CD4-positive, alpha-beta T cell (primary cell): Measurements from ENCODE around the gene COL11A1. TPM values are rescaled to one million over a fixed set of nuclear protein-coding genes. Genes with fewer than 3 reads are reported as not detected.

Source experiments
- ATAC-seq: fragments of 200-7000 bp; cut with Tn5 transposase; one replicate; pipeline ENCODE4 v1.10.0; 2022; ENCODE audit warnings: mild to moderate bottlenecking; ENCODE audit not compliant: poor library complexity
- CTCF ChIA-PET: fragments of 350-600 bp; sonication (Branson Sonifier 250); formaldehyde crosslinking; loops from one replicate; lab custom pipeline; 2021; ENCODE audit warnings: antibody characterized with exemption, inconsistent platforms; lab: Charles Lee
- POLR2A ChIA-PET: fragments of 350-600 bp; sonication (Branson Sonifier 250); formaldehyde crosslinking; loops from one replicate; lab custom pipeline; 2021; ENCODE audit warnings: antibody characterized with exemption, inconsistent platforms; lab: Charles Lee
- DNase-seq, 14 experiments: peaks; one replicate each; pipeline ENCODE4 v3.0.0-alpha.2; 2013 to 2020; ENCODE audit warnings: mixed read lengths in 2 of 14
- H3K27ac ChIP-seq, 2 donors: one replicate each; pipeline versions ENCODE4 v1.5.1 to v1.7.0; 2013; ENCODE audit warnings: low read length in 2 of 2, low read depth in 1 of 2, mild to moderate bottlenecking in 1 of 2
- H3K27me3 ChIP-seq, 2 experiments: 1 replicate in 1 of 2; 2 replicates in 1 of 2; pipeline versions ENCODE4 v1.6.1 to v1.7.0; 2013; ENCODE audit warnings: low read length in 2 of 2, control low read depth in 1 of 2, mild to moderate bottlenecking in 1 of 2, moderate library complexity in 1 of 2; ENCODE audit not compliant: insufficient read depth in 2 of 2, control insufficient read depth in 1 of 2
- H3K36me3 ChIP-seq: one replicate; pipeline ENCODE4 v1.6.1; 2013; ENCODE audit warnings: low read length, control low read depth; ENCODE audit not compliant: insufficient read depth
- H3K4me1 ChIP-seq: one replicate; pipeline ENCODE4 v1.6.1; 2013; ENCODE audit warnings: low read length, control low read depth; ENCODE audit not compliant: insufficient read depth
- H3K4me3 ChIP-seq: one replicate; pipeline ENCODE4 v1.5.1; 2013; ENCODE audit warnings: mild to moderate bottlenecking, low read length, moderate library complexity
- H3K9me3 ChIP-seq, 2 experiments: 1 replicate in 1 of 2; 2 replicates in 1 of 2; pipeline versions ENCODE4 v1.6.1 to v1.7.0; 2013; ENCODE audit warnings: low read length in 2 of 2, mild to moderate bottlenecking in 2 of 2, control low read depth in 1 of 2, moderate library complexity in 1 of 2; ENCODE audit not compliant: control insufficient read depth in 1 of 2, insufficient read depth in 1 of 2
- H3K27ac Mint-ChIP-seq: one replicate; pipeline ENCODE4 v1.8.0; 2020; ENCODE audit warnings: mixed read lengths
- H3K27me3 Mint-ChIP-seq: one replicate; pipeline ENCODE4 v1.8.0; 2021; ENCODE audit warnings: mixed read lengths
- H3K36me3 Mint-ChIP-seq: one replicate; pipeline ENCODE4 v1.8.0; 2021; ENCODE audit warnings: low read depth, mixed read lengths
- H3K4me1 Mint-ChIP-seq: one replicate; pipeline ENCODE4 v1.8.0; 2021; ENCODE audit warnings: low read depth, mixed read lengths
- H3K4me3 Mint-ChIP-seq: one replicate; pipeline ENCODE4 v1.8.0; 2020; ENCODE audit warnings: mild to moderate bottlenecking, mixed read lengths
- H3K9me3 Mint-ChIP-seq: one replicate; pipeline ENCODE4 v1.8.0; 2020; ENCODE audit warnings: mixed read lengths
- intact Hi-C, 2 experiments: fragments of 100-400 bp; cut with DNase I in 1 of 2; cut with micrococcal nuclease in 1 of 2; formaldehyde crosslinking; loops; one replicate each; pipeline versions ENCODE4 v1.15.1 to v1.9.0; 2023 to 2025; cut with DNase I, micrococcal nuclease
- total RNA-seq, 174 experiments: library from RNA in 2 of 174; stranded (reverse) in 2 of 174; gene quantifications; one replicate each; pipeline ENCODE4 v1.2.3 and lab custom pipeline; 2021 to 2026
- TF ChIP-seq, protein P1 (sequence below): fragments of 200-600 bp; IDR thresholded peaks from one replicate; pipeline ENCODE4 v1.8.0; 2022; ENCODE audit warnings: antibody characterized with exemption, mild to moderate bottlenecking

Gene COL11A1
- total RNA-seq, 2 experiments from 2014 or later = not detected

DNA sequence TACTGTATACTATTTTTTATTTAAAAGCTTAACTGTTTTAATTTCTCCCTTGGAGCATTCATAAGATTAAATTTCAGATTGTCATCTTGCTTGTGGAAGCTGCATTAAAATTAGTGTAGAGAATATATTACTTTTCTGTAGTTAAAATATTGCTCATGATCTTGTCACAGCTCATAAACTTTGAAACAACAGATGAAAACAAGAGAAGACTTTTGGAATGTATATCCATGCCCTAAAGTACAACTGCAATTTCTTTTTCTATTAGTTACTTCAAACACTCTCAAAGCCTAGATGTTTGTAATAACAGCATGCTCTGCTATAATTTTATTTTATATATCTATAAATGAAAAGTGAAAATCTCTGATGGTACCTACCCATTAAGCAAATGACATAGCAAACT lies 155.9 kb downstream of the COL11A1 start:
- H3K27ac Mint-ChIP-seq = no peak overlapping the region
- H3K4me1 Mint-ChIP-seq = no peaks in the 10 kb centered on the region
- intact Hi-C loops = no loop called here
- Histone ChIP-seq H3K27ac (no peak overlapping the region), H3K4me3 (no peak overlapping the region), H3K9me3 (peaks cover 0 to 5% of the 10 kb centered on the region in 2 experiments), H3K27me3 (no peaks in the 10 kb centered on the region), H3K4me1 (no peaks in the 10 kb centered on the region), H3K36me3 (no peaks in the 10 kb centered on the region)
- POLR2A ChIA-PET = no interaction called here
- H3K27me3 Mint-ChIP-seq = no peaks in the 10 kb centered on the region
- no peak for DNase-seq
- CTCF ChIA-PET = no interaction called here
- H3K9me3 Mint-ChIP-seq = no peaks in the 10 kb centered on the region
- H3K36me3 Mint-ChIP-seq = no peaks in the 10 kb centered on the region
- TF ChIP-seq, protein P1, sequence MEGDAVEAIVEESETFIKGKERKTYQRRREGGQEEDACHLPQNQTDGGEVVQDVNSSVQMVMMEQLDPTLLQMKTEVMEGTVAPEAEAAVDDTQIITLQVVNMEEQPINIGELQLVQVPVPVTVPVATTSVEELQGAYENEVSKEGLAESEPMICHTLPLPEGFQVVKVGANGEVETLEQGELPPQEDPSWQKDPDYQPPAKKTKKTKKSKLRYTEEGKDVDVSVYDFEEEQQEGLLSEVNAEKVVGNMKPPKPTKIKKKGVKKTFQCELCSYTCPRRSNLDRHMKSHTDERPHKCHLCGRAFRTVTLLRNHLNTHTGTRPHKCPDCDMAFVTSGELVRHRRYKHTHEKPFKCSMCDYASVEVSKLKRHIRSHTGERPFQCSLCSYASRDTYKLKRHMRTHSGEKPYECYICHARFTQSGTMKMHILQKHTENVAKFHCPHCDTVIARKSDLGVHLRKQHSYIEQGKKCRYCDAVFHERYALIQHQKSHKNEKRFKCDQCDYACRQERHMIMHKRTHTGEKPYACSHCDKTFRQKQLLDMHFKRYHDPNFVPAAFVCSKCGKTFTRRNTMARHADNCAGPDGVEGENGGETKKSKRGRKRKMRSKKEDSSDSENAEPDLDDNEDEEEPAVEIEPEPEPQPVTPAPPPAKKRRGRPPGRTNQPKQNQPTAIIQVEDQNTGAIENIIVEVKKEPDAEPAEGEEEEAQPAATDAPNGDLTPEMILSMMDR = no peak
- no peak overlapping the region for H3K4me3 Mint-ChIP-seq
- no peak for ATAC-seq

DNA sequence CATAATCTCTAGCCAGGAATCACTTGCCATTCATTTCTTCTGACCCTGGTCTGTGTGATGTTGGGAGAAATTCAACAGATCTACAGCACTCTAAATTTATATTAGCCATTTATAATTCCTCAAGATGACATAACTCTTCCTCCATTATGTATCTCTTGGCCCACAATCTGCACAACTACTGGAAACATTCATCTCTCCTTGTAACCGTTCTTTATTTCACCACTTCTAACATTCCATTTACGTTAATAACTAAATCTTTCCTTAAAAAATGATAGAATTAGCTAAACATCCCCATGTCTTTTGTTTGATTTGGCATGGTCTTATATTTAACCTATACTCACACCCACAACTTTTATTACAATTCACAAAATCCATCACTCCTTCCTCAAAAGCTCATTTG lies 166.0 kb downstream of the COL11A1 start:
- H3K27me3 ChIP-seq = no peaks in the 10 kb centered on the region
- no peak overlapping the region for H3K4me3 ChIP-seq
- Mint-ChIP-seq H3K9me3 (peaks cover 2% of the 10 kb centered on the region), H3K4me3 (no peak overlapping the region), H3K27me3 (no peaks in the 10 kb centered on the region), H3K4me1 (no peaks in the 10 kb centered on the region), H3K36me3 (no peaks in the 10 kb centered on the region), H3K27ac (no peak overlapping the region)
- TF ChIP-seq, protein P1 = no peak
- POLR2A ChIA-PET = no interaction called here
- intact Hi-C loops = no loop called here
- no peaks in the 10 kb centered on the region for H3K36me3 ChIP-seq
- CTCF ChIA-PET = no interaction called here
- DNase-seq (no peak), ATAC-seq (no peak)
- no peaks in the 10 kb centered on the region for H3K9me3 ChIP-seq
- H3K4me1 ChIP-seq = no peaks in the 10 kb centered on the region
- no peak overlapping the region for H3K27ac ChIP-seq

DNA sequence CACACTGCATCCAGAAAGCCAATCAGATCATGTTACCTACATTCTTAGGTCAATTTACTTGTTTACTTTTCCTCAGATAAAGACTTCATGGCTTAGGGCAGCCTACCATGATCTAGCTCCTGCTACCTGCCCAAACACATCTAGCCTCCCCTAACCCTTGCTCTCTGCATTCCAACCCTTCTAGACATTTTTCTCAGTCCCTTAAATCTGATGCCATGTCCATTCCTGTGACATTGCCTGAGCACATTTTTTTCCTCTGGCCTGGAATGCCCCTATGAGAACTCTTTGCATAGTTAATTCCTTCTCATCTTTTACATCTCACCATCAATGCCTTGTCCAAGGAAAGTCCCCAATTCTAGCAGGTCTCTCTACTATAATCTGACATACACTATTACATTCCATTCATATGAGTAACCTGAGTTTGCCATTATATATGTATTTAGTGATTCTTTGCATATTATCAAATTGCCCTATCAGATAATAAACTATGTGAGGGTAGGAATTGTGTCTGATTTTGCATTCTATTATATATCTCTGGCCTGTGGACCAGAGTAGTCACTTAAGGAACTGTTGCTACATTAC lies 166.9 kb downstream of the COL11A1 start:
- ChIA-PET CTCF (no interaction called here), POLR2A (no interaction called here)
- Mint-ChIP-seq H3K4me1 (no peaks in the 10 kb centered on the region), H3K27ac (no peak overlapping the region), H3K27me3 (no peaks in the 10 kb centered on the region), H3K4me3 (no peak overlapping the region), H3K36me3 (no peaks in the 10 kb centered on the region), H3K9me3 (peaks cover 2% of the 10 kb centered on the region)
- no peak overlapping the region for H3K4me3 ChIP-seq
- no peak overlapping the region for H3K27ac ChIP-seq
- no peak for DNase-seq
- TF ChIP-seq, protein P1 = no peak
- intact Hi-C loops = no loop called here
- no peaks in the 10 kb centered on the region for H3K4me1 ChIP-seq
- H3K9me3 ChIP-seq = no peaks in the 10 kb centered on the region
- no peaks in the 10 kb centered on the region for H3K27me3 ChIP-seq
- ATAC-seq = no peak
- H3K36me3 ChIP-seq = no peaks in the 10 kb centered on the region
